CD8-positive, alpha-beta memory T cell (primary cell): ENCODE data around the gene TBC1D22A. TPM values are rescaled to one million over a fixed set of nuclear protein-coding genes. Genes with fewer than 3 reads are reported as not detected.

Source experiments
- CTCF ChIA-PET: fragments of 350-600 bp; sonication (Branson Sonifier 250); formaldehyde crosslinking; loops from one replicate; lab custom pipeline; 2021; ENCODE audit warnings: antibody characterized with exemption; lab: Charles Lee
- POLR2A ChIA-PET: fragments of 350-600 bp; sonication (Branson Sonifier 250); formaldehyde crosslinking; loops from one replicate; lab custom pipeline; 2021; ENCODE audit warnings: antibody characterized with exemption; lab: Charles Lee
- DNase-seq, 5 donors: peaks; one replicate each; pipeline versions ENCODE4 v3.0.0 to v3.0.0-alpha.2; 2020 to 2022; ENCODE audit warnings: mixed read lengths in 1 of 5
- H3K27ac ChIP-seq: one replicate; pipeline ENCODE4 v1.7.0; 2013; ENCODE audit warnings: low read depth, mild to moderate bottlenecking, low read length, moderate library complexity
- H3K27me3 ChIP-seq: 2 replicates; pipeline ENCODE4 v1.7.0; 2013; ENCODE audit warnings: low read length, mild to moderate bottlenecking; ENCODE audit not compliant: insufficient read depth, poor library complexity, severe bottlenecking
- H3K36me3 ChIP-seq: 2 replicates; pipeline ENCODE4 v1.7.0; 2013; ENCODE audit warnings: mild to moderate bottlenecking, low read length, moderate library complexity; ENCODE audit not compliant: insufficient read depth
- H3K4me1 ChIP-seq: 2 replicates; pipeline ENCODE4 v1.7.0; 2013; ENCODE audit warnings: mild to moderate bottlenecking, low read length, moderate library complexity; ENCODE audit not compliant: insufficient read depth
- H3K4me3 ChIP-seq: 2 replicates; pipeline ENCODE4 v1.7.0; 2013; ENCODE audit warnings: mild to moderate bottlenecking, low read length
- H3K9me3 ChIP-seq: 2 replicates; pipeline ENCODE4 v1.7.0; 2013; ENCODE audit warnings: mild to moderate bottlenecking, low read length
- H3K27ac Mint-ChIP-seq, 8 donors: one replicate each; pipeline ENCODE4 v1.8.0; 2020 to 2021; ENCODE audit warnings: mixed read lengths in 8 of 8, mild to moderate bottlenecking in 6 of 8, inconsistent platforms in 3 of 8, moderate library complexity in 3 of 8
- H3K27me3 Mint-ChIP-seq, 2 donors: one replicate each; pipeline ENCODE4 v1.8.0; 2020 to 2021; ENCODE audit warnings: mixed read lengths in 2 of 2, mild to moderate bottlenecking in 1 of 2, moderate library complexity in 1 of 2
- H3K36me3 Mint-ChIP-seq, 3 donors: one replicate each; pipeline ENCODE4 v1.8.0; 2020 to 2021; ENCODE audit warnings: mixed read lengths in 3 of 3, inconsistent platforms in 1 of 3, mild to moderate bottlenecking in 1 of 3
- H3K4me1 Mint-ChIP-seq, 3 donors: one replicate each; pipeline ENCODE4 v1.8.0; 2020 to 2021; ENCODE audit warnings: mixed read lengths in 3 of 3, inconsistent platforms in 1 of 3, mild to moderate bottlenecking in 1 of 3
- H3K4me3 Mint-ChIP-seq, 7 donors: one replicate each; pipeline ENCODE4 v1.8.0; 2020 to 2021; ENCODE audit warnings: mixed read lengths in 7 of 7, mild to moderate bottlenecking in 6 of 7, moderate library complexity in 4 of 7, inconsistent platforms in 2 of 7
- H3K9me3 Mint-ChIP-seq, 5 donors: one replicate each; pipeline ENCODE4 v1.8.0; 2020 to 2022; ENCODE audit warnings: mixed read lengths in 5 of 5, mild to moderate bottlenecking in 3 of 5, moderate library complexity in 2 of 5, inconsistent platforms in 1 of 5
- polyA plus RNA-seq: library from polyadenylated mRNA; unstranded; fragments of 300-500 nt; fragmentation: Illumina TruSeq; gene quantifications from one replicate; pipeline ENCODE4 v1.2.3, GENCODE V29; 2021
- total RNA-seq, 2 experiments: library from RNA; stranded (reverse); gene quantifications; one replicate each; pipeline ENCODE4 v1.2.3, GENCODE V29; 2021

The TBC1D22A gene
- total and polyA plus RNA-seq, 3 experiments from 2014 or later = 26.6 to 34.8 (median 34.0) TPM

- Histone ChIP-seq H3K4me3 (no peak overlapping the region), H3K36me3 (no peaks in the 10 kb centered on the region), H3K9me3 (no peaks in the 10 kb centered on the region), H3K27ac (no peak overlapping the region), H3K27me3 (no peaks in the 10 kb centered on the region), H3K4me1 (peaks cover 30% of the 10 kb centered on the region)
- peaks cover 61 to 78% (median 63%) of the 10 kb centered on the region in 3 donors for H3K4me1 Mint-ChIP-seq
- H3K4me3 Mint-ChIP-seq = peak overlapping the region in 4 of 7 donors; percentile 1 to 23 (median 11)
- DNase-seq = no peak
- POLR2A ChIA-PET = interaction anchor here (0.6 kb wide), 1 partner anchor 206 kb away, joined by 4 read pairs; no protein-coding TSS in a partner anchor
- no peaks in the 10 kb centered on the region for H3K27me3 Mint-ChIP-seq
- H3K9me3 Mint-ChIP-seq = no peaks in the 10 kb centered on the region
- H3K36me3 Mint-ChIP-seq = peaks cover 0 to 52% (median 5%) of the 10 kb centered on the region in 3 donors
- H3K27ac Mint-ChIP-seq = peak overlapping the region; percentile 52 to 99 (median 90)
- CTCF ChIA-PET = interaction anchor here (1.2 to 1.3 kb wide), 3 partner anchors 10 to 22 kb away, joined by 3 to 5 read pairs (median 3); no protein-coding TSS in a partner anchor
Observed at GRCh38 chr22:46769191-46769675, 6.8 kb downstream of the TBC1D22A start.

GRCh38 chr22:46769706-46770105 is 7.3 kb downstream of the TBC1D22A start:
- POLR2A ChIA-PET = no interaction called here
- H3K27ac ChIP-seq = no peak overlapping the region
- Mint-ChIP-seq H3K4me1 (peaks cover 60 to 78% (median 63%) of the 10 kb centered on the region in 3 donors), H3K9me3 (no peaks in the 10 kb centered on the region), H3K27me3 (no peaks in the 10 kb centered on the region), H3K36me3 (peaks cover 0 to 48% (median 5%) of the 10 kb centered on the region in 3 donors), H3K27ac (peak overlapping the region in 7 of 8 donors; percentile 52 to 99 (median 90)), H3K4me3 (peak overlapping the region in 3 of 7 donors; percentile 1 to 20 (median 2))
- no peaks in the 10 kb centered on the region for H3K9me3 ChIP-seq
- H3K36me3 ChIP-seq = no peaks in the 10 kb centered on the region
- no peak overlapping the region for H3K4me3 ChIP-seq
- no peak for DNase-seq
- H3K27me3 ChIP-seq = no peaks in the 10 kb centered on the region
- peaks cover 30% of the 10 kb centered on the region for H3K4me1 ChIP-seq
- CTCF ChIA-PET = interaction anchor here (1.2 to 1.3 kb wide), 3 partner anchors 11 to 21 kb away, joined by 3 to 5 read pairs (median 3); no protein-coding TSS in a partner anchor

- Histone ChIP-seq H3K4me3 (no peak overlapping the region), H3K36me3 (no peaks in the 10 kb centered on the region), H3K27ac (no peak overlapping the region), H3K4me1 (peaks cover 30% of the 10 kb centered on the region), H3K27me3 (no peaks in the 10 kb centered on the region), H3K9me3 (no peaks in the 10 kb centered on the region)
- peak overlapping the region; percentile 78 to 99 (median 91) for H3K27ac Mint-ChIP-seq
- H3K4me1 Mint-ChIP-seq = peaks cover 60 to 78% (median 63%) of the 10 kb centered on the region in 3 donors
- H3K27me3 Mint-ChIP-seq = no peaks in the 10 kb centered on the region
- ChIA-PET POLR2A (no interaction called here), CTCF (interaction anchor here (1.3 kb wide), 1 partner anchor 11 kb away, joined by 3 read pairs; no protein-coding TSS in a partner anchor)
- H3K4me3 Mint-ChIP-seq = peak overlapping the region in 3 of 7 donors; percentile 38 to 75 (median 38)
- H3K36me3 Mint-ChIP-seq = peaks cover 0 to 44% (median 5%) of the 10 kb centered on the region in 3 donors
- no peak for DNase-seq
- no peaks in the 10 kb centered on the region for H3K9me3 Mint-ChIP-seq
Observed at GRCh38 chr22:46770151-46770641, 7.7 kb downstream of the TBC1D22A start.

DNA sequence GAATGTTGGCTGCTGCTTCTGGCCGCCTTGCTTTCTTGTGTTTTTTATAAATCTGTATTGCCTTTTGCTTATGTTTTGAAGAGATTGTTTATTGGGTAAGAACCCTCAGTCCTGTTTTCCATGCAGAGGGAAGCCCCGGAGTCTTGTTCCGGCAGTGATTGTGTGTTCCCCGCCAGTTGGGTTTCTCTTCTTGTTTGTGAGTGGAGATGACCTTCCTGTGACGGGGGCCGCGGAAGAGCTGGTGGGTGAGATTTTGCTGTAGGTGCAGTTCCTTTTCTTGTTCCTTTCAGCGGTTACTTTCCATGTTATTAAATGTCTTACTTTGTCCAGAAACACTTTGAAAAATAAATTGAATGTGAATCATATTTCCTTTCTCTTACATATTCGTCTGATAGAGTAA is 8.3 kb downstream of the TBC1D22A start:
- Mint-ChIP-seq H3K4me3 (peak overlapping the region; percentile 12 to 75 (median 73)), H3K4me1 (peaks cover 63 to 78% (median 63%) of the 10 kb centered on the region in 3 donors)
- POLR2A ChIA-PET = no interaction called here

GRCh38 chr22:46773076-46773475 is 10.6 kb downstream of the TBC1D22A start:
- Histone ChIP-seq H3K9me3 (no peaks in the 10 kb centered on the region), H3K27ac (no peak overlapping the region), H3K27me3 (no peaks in the 10 kb centered on the region), H3K4me1 (peaks cover 55% of the 10 kb centered on the region), H3K36me3 (no peaks in the 10 kb centered on the region), H3K4me3 (no peak overlapping the region)
- H3K9me3 Mint-ChIP-seq = no peaks in the 10 kb centered on the region
- POLR2A ChIA-PET = no interaction called here
- H3K4me3 Mint-ChIP-seq = peak overlapping the region in 2 of 7 donors; percentile 26 to 27
- H3K27ac Mint-ChIP-seq = peak overlapping the region; percentile 53 to 93 (median 82)
- CTCF ChIA-PET = interaction anchor here (1.2 kb wide), 1 partner anchor 26 kb away, joined by 4 read pairs; no protein-coding TSS in a partner anchor
- H3K27me3 Mint-ChIP-seq = no peaks in the 10 kb centered on the region
- H3K4me1 Mint-ChIP-seq = peaks cover 70 to 81% (median 70%) of the 10 kb centered on the region in 3 donors
- DNase-seq = no peak
- peaks cover 0 to 32% (median 2%) of the 10 kb centered on the region in 3 donors for H3K36me3 Mint-ChIP-seq

More for the DNA sequence above, 8.3 kb downstream of the TBC1D22A start:
- H3K36me3 Mint-ChIP-seq = peaks cover 0 to 44% (median 5%) of the 10 kb centered on the region in 3 donors
- H3K27ac ChIP-seq = no peak overlapping the region
- peak overlapping the region in 7 of 8 donors; percentile 80 to 99 (median 91) for H3K27ac Mint-ChIP-seq
- H3K4me1 ChIP-seq = peaks cover 35% of the 10 kb centered on the region
- DNase-seq = no peak
- CTCF ChIA-PET = interaction anchor here (1.3 kb wide), 1 partner anchor 12 kb away, joined by 3 read pairs; no protein-coding TSS in a partner anchor
- H3K27me3 Mint-ChIP-seq = no peaks in the 10 kb centered on the region
- H3K9me3 Mint-ChIP-seq = no peaks in the 10 kb centered on the region
- H3K9me3 ChIP-seq = no peaks in the 10 kb centered on the region
- H3K4me3 ChIP-seq = no peak overlapping the region
- H3K36me3 ChIP-seq = no peaks in the 10 kb centered on the region
- H3K27me3 ChIP-seq = no peaks in the 10 kb centered on the region

DNA sequence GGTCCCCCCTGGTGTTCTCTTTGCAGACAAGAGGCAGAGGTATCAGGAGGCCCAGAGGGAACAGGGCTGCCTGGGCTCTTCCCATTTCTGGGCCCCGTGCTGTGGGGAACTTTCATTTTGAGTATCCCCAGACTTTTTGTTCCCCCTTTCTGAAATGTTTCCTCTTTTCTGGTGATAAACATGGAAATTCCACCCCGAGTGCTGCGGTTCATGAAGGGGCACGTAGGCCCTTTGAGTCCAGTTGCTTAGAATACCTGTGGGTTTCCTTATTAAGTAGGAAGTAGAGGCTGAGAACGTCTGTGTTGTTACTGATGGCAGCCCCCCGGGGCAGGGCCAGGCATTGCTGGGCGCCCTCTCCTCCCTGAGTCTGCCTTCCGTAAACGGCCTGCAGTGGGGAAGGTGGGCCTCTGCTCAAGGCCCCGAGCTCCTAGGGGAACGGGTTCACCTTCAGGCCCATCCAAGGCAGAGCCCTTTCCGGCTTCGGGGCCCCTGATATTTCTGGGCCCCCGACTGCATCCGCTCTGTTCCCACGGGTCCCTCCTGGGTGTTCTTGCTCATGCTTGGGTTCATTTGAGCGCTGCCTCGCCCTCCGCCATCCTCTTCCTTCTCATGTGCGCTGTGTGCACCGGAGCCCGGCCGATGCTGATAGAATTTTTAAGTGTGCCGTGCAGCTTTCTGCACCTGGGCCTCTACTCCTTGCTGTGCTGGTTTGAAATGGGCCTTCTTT is 12.0 kb downstream of the TBC1D22A start:
- CTCF ChIA-PET = interaction anchor here (1.2 to 2.3 kb wide), 2 partner anchors 21 to 24 kb away, joined by 4 to 5 read pairs; no protein-coding TSS in a partner anchor
- POLR2A ChIA-PET = interaction anchor here (0.6 to 1.8 kb wide), 2 partner anchors 10 to 12 kb away, joined by 3 to 8 read pairs; partner anchors contain the start of gene TBC1D22A
- Histone ChIP-seq H3K36me3 (no peaks in the 10 kb centered on the region), H3K4me1 (peaks cover 56% of the 10 kb centered on the region), H3K27me3 (no peaks in the 10 kb centered on the region), H3K27ac (peak overlapping the region; percentile 40), H3K4me3 (no peak overlapping the region), H3K9me3 (no peaks in the 10 kb centered on the region)
- H3K36me3 Mint-ChIP-seq = peaks cover 0 to 30% (median 2%) of the 10 kb centered on the region in 3 donors
- peaks cover 69 to 83% (median 75%) of the 10 kb centered on the region in 3 donors for H3K4me1 Mint-ChIP-seq
- peak overlapping the region; percentile 78 to 97 (median 90) for H3K27ac Mint-ChIP-seq
- no peaks in the 10 kb centered on the region for H3K9me3 Mint-ChIP-seq
- no peaks in the 10 kb centered on the region for H3K27me3 Mint-ChIP-seq
- H3K4me3 Mint-ChIP-seq = peak overlapping the region; percentile 22 to 72 (median 57)
- DNase-seq = no peak

DNA sequence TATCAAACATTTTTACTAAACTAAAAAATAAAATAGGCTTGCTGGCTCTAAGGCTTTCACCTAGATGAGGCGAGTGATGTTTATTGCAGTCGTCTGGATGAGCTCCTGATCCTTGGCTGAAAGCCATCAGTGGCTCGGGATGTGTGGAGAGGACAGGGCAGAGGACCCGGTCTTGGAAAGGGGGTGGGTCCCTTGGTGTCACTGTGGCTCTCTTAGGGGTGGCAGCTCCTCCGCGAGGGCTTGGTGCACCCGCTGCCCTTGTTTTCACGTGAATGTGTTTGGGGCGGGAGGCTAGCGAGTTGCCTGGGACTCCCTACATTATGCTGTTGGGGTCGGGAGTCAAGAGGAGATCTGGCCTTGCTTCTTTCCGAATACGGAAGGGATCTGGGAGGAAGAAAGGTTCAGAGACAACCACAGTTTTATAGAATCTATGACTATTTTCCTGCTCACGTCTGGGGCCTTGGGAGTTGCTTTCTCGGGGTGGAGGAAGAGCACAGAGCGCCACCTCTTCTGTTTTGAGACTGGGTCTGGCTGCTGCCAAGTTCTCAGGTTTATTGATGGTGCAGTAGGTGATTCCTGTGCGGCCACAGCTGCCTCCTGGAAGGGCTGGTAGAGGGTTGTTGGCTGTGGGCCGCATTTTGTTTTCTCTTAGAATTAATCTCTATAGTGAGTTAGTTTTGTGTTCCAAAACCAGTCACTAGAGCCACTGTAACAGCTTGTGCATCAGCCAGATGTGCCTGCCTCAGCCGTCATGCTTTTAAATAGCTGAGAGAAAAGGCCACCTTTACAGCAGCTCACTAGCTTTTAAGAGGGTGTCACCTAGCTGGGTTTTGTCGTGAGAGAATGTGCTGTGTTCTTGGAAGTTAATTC is 12.8 kb downstream of the TBC1D22A start:
- Histone ChIP-seq H3K27me3 (no peaks in the 10 kb centered on the region), H3K4me1 (peaks cover 56% of the 10 kb centered on the region), H3K36me3 (no peaks in the 10 kb centered on the region), H3K27ac (peak overlapping the region; percentile 9), H3K9me3 (no peaks in the 10 kb centered on the region), H3K4me3 (no peak overlapping the region)
- ChIA-PET POLR2A (interaction anchor here (1.8 kb wide), 1 partner anchor 13 kb away, joined by 8 read pairs; the partner anchor contains the start of gene TBC1D22A), CTCF (interaction anchor here (0.6 to 2.3 kb wide), 4 partner anchors 15 to 28 kb away, joined by 3 to 5 read pairs (median 4); no protein-coding TSS in a partner anchor)
- Mint-ChIP-seq H3K9me3 (no peaks in the 10 kb centered on the region), H3K4me1 (peaks cover 67 to 83% (median 76%) of the 10 kb centered on the region in 3 donors), H3K27me3 (no peaks in the 10 kb centered on the region), H3K4me3 (peak overlapping the region; percentile 5 to 72 (median 58)), H3K36me3 (peaks cover 0 to 26% (median 2%) of the 10 kb centered on the region in 3 donors), H3K27ac (peak overlapping the region; percentile 78 to 97 (median 94))
- peak in 1 of 5 donors; percentile 8 for DNase-seq
